22Rv1 (cell line): ENCODE data around the gene PEDS1.

Source experiments
- H3K27ac ChIP-seq: fragments of 450-650 bp; 2 replicates; pipeline ENCODE4 v1.5.1; 2017
- ZFX ChIP-seq: fragments of 450-650 bp; IDR thresholded peaks from 2 replicates; pipeline ENCODE4 v1.6.1; 2017; ENCODE audit warnings: antibody characterized with exemption, borderline replicate concordance
- TF ChIP-seq, protein P1 (sequence below): fragments of 450-650 bp; IDR thresholded peaks from 2 replicates; pipeline ENCODE4 v1.5.1; 2017; ENCODE audit warnings: mild to moderate bottlenecking

PEDS1 gene

DNA sequence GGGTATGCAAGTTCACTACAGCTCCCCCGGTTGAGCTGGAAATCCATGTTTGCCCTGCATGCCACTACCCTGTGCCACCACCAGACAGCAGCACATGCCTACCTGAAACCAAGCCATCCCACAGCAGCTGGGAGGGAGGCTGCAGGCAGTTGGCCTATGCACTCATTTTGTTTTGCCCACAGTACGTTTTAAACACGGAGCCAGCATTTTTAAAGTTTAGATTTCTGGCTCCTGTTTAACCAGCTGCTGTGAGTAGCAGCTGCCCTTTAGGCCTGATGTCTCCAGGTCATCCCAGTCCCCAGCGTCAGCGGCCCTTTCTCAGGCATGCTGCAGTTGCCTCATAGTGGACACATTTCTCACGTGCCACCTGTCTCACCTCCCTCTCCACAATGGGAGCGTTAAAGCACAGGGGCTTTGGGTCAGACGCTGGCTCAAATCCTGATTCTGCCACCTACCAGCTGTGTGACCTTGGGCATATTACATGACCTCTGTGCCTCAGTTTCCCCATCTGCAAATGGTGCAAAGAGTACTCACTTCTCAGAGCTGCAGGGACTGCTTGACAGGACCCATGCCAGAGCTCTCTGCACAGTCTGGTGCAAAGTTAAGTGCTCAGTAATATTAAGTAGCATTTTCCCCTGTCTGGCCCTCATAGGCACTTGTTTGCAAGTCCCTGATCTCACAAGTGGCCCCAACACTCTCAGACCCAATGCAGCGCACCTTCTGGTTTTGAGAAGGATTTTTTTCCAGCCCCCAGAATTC is 32.4 kb downstream of the PEDS1 start:
- no peak overlapping the region for H3K27ac ChIP-seq
- TF ChIP-seq ZFX = no peak
- TF ChIP-seq, protein P1, sequence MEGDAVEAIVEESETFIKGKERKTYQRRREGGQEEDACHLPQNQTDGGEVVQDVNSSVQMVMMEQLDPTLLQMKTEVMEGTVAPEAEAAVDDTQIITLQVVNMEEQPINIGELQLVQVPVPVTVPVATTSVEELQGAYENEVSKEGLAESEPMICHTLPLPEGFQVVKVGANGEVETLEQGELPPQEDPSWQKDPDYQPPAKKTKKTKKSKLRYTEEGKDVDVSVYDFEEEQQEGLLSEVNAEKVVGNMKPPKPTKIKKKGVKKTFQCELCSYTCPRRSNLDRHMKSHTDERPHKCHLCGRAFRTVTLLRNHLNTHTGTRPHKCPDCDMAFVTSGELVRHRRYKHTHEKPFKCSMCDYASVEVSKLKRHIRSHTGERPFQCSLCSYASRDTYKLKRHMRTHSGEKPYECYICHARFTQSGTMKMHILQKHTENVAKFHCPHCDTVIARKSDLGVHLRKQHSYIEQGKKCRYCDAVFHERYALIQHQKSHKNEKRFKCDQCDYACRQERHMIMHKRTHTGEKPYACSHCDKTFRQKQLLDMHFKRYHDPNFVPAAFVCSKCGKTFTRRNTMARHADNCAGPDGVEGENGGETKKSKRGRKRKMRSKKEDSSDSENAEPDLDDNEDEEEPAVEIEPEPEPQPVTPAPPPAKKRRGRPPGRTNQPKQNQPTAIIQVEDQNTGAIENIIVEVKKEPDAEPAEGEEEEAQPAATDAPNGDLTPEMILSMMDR = peak; percentile 82

DNA sequence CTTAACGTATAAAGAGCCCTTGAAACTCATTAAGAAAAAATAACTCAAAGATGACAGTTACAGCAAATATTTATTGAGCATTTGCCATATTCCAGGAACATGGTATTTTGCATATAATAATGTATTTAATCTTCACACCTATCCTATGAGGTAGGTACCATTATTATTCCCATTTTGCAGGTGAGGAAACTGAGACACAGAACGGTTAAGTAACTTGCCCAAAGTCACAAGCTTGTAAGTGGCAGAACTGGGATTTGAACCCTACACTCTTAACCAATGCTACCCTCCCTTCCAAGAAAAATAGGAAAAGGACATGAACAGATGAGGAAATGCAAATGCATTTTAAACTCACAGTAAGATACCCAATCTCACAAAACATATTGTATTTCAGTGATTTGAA is 35.3 kb downstream of the PEDS1 start:
- no peak overlapping the region for H3K27ac ChIP-seq

DNA sequence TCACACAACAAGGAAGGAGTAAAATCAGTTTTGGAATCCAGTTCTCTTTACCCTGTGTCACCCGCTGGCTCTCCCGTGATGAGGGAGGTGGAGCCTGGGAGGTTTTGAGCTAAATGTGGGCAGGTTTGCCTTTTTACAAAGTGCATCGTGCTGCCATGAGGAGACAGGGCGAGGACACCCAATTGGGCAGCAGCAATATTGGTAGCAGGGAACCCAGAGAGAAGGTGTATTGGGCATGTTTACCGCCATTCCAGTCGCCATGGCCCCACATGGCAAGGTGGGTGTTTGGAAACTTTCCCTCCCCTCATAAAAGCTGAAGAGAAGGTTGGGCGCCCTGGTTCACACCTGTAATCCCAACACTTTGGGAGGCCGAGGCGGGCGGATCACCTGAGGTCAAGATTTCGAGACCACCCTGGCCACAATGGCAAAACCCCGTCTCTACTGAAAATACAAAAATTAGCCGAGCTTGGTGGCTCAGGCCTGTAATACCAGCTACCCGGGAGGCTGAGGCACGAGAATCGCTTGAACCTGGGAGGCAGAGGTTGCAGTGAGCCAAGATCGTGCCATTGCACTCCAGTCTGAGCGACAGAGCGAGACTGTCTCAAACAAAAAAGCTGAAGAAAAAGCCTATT is 37.0 kb downstream of the PEDS1 start:
- H3K27ac ChIP-seq = peak overlapping the region; percentile 81

More for the DNA sequence above, 35.3 kb downstream of the PEDS1 start:
- no peak for TF ChIP-seq ZFX
- TF ChIP-seq, protein P1 = no peak

DNA sequence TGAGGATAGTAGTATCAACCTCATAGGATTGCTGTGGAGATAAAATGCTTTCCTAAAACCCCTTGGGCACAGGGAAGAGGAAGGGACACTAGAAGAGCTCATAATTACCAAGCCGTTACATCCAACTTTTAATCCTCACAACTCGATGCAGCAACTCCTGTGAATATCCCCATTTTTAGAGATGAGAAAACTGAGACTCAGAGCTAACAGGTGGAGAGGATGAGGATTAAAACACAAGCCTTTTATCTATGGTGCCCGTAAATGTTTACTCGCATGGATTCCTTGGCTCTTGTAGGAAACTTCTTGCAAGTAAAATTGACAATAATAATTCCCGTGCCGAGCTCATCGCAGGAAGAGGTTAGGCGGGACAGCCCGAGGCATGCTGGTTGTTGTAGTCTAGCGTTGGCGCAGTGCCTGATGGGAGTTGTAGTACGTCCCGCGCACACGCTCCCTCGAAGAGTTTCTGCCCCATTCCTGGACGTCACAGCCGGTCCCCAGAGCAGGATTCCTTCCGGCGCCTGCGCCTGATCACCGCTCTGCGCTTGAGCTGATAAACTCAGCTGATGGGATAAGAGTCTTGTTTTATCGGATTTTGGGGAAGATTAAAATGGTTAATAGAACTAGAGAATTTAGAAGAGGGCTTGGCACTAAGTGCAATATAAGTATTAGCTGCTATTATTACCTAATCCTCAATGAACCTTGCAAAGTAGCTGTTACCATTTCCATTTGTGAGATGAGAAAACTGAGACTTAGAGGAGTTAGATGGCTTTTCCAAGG is 37.7 kb downstream of the PEDS1 start:
- TF ChIP-seq, protein P1 = no peak
- TF ChIP-seq ZFX = no peak
- peak overlapping the region; percentile 81 for H3K27ac ChIP-seq

More for the DNA sequence above, 37.0 kb downstream of the PEDS1 start:
- no peak for TF ChIP-seq ZFX
- TF ChIP-seq, protein P1 = no peak

DNA sequence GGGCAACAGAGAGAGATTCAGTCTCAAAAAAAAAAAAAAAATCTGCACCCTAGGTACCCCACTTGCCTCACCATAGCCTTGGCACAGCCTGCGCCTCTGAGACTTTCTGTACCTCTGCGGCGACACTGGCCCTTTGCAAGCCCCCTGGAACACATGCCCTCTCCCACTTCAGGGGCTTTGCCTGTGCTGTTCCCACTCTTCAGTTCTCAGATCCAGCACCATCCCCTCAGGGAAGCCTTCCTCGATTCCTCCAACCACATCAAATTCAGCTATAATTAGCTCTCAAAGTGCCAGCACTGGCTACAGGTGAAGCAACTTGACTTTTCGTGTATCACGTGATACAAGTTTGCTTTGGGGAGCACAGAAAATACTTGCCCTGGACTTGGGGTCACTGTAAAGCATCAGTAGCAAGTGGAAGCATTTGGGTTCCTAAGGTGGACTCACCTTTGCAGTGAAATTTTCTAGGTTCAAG is 38.4 kb downstream of the PEDS1 start:
- H3K27ac ChIP-seq = peak overlapping the region; percentile 81
- no peak for TF ChIP-seq ZFX
- TF ChIP-seq, protein P1 = no peak

DNA sequence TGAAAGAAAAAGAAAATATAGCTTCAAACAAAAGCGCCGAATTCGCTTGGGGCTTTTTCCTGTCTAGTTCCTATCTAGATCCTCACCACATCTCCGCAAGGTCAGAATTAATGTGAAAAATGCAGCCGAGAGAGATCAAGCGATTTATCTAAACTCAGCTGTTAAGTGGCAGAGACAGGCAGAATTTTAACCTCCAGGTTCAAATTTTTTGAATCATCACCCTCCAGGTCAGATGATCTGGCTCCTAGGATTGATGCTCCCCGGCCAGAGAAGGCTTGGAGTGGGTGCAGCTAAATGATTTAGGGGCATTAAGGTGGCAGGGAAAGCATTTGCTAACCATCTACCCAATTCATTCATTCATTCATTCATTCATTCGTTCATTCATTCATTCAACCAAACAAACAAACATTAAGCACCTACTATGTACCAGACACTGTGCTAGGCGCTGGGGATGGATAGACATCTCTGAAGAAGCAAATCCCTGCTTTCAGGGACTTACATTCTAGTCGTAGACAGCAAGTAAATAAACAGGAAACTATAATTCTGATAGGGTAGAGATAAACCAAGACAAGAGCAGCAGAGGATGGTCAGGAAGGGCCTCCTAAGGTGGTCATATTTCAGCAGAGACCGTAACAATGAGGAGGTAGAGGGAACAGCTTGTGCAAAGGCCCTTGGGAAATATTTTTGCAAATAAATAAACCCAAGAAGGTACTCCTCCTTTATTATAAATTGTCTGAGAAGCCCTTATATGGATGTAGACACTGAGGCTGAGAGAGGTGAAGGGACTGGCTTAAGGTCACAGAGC is 39.9 kb downstream of the PEDS1 start:
- TF ChIP-seq ZFX = no peak
- TF ChIP-seq, protein P1 = no peak
- peak overlapping the region; percentile 81 for H3K27ac ChIP-seq
